Activated T-cell treated with anti-CD3 and anti-CD28 coated beads, Interleukin-2, amount 50 U/mL, for 24 hours (primary cell): ENCODE results near the gene CACNG3.
"Not testable (repeated sequence)": the region's sequence is repeated elsewhere in the genome, so short reads cannot be mapped to it uniquely, and the experiment has no call there.

Experiments used
- DNase-seq: peaks from one replicate; pipeline ENCODE4 v3.0.0-alpha.2; 2020
- H3K27ac Mint-ChIP-seq: 2 replicates; pipeline ENCODE4 v1.8.0; 2020; ENCODE audit warnings: mild to moderate bottlenecking, mixed read lengths
- H3K27me3 Mint-ChIP-seq: 2 replicates; pipeline ENCODE4 v1.8.0; 2020; ENCODE audit warnings: mixed read lengths
- H3K36me3 Mint-ChIP-seq: 2 replicates; pipeline ENCODE4 v1.8.0; 2020; ENCODE audit warnings: low read depth, mixed read lengths
- H3K4me1 Mint-ChIP-seq: 2 replicates; pipeline ENCODE4 v1.8.0; 2020; ENCODE audit warnings: low read depth, mixed read lengths
- H3K4me3 Mint-ChIP-seq: 2 replicates; pipeline ENCODE4 v1.8.0; 2020; ENCODE audit warnings: mild to moderate bottlenecking, moderate library complexity, mixed read lengths
- H3K9me3 Mint-ChIP-seq: 2 replicates; pipeline ENCODE4 v1.8.0; 2020; ENCODE audit warnings: mixed read lengths

The CACNG3 gene

DNA sequence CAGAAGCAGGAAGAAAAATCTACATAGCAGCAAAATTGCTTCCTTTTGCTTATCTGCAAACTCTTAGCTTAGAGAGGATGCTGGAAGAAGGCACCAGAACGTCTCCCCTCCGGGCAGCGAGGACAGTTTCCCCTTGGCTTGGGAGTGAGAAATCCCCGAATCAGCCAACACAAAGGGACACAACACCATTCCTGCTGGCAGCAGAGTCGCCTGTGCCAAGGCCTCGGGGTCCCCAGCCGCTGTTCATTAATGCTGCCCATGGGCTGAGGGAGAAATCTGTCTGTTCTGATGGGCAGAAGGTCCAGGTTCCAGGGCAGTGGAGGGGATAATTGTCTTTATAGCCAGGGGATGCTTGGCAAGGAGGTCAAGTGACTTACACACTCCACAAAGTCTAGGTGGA lies 38.0 kb downstream of the CACNG3 start:
- Mint-ChIP-seq H3K36me3 (no peaks in the 10 kb centered on the region), H3K4me3 (no peak overlapping the region), H3K27me3 (peaks cover 54% of the 10 kb centered on the region), H3K9me3 (no peaks in the 10 kb centered on the region), H3K4me1 (no peaks in the 10 kb centered on the region), H3K27ac (no peak overlapping the region)
- DNase-seq = no peak

GRCh38 chr16:24297375-24297774 lies 41.2 kb downstream of the CACNG3 start:
- Mint-ChIP-seq H3K27me3 (peaks cover 44% of the 10 kb centered on the region), H3K4me1 (no peaks in the 10 kb centered on the region), H3K4me3 (no peak overlapping the region), H3K9me3 (no peaks in the 10 kb centered on the region), H3K27ac (no peak overlapping the region), H3K36me3 (no peaks in the 10 kb centered on the region)
- no peak for DNase-seq

DNA sequence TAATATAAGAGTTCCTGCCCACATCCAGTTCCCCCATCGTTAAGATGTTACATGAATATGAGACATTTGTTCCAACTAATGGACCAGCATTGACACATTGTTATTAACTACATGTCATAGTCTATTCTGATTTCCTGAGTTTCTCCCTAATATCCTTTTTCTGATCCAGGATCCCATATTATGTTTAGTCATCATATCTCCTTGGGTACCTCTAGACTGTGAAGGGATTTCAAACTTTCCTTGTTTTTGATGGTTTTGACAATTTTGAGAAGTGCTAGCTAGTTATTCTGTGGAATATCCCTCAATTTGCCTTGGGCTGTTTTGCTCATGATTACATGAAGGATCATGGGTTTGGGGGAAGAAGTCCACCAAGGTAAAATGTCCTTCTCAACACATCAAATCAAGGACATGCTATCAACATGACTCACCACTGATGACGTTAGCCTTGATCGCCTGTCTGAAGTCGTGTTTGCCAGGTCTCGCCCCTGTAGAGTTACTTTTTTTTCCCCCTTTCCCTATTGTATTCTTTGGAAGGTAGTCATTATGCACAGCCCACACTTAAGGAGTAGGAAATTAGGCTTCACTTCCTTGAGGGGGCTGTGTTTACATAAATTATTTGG lies 42.5 kb downstream of the CACNG3 start:
- no peaks in the 10 kb centered on the region for H3K9me3 Mint-ChIP-seq
- no peak for DNase-seq
- H3K36me3 Mint-ChIP-seq = no peaks in the 10 kb centered on the region
- no peak overlapping the region for H3K27ac Mint-ChIP-seq
- H3K4me1 Mint-ChIP-seq = no peaks in the 10 kb centered on the region
- H3K4me3 Mint-ChIP-seq = no peak overlapping the region
- H3K27me3 Mint-ChIP-seq = peaks cover 34% of the 10 kb centered on the region

- not testable (repeated sequence) for H3K4me3 Mint-ChIP-seq, H3K9me3 Mint-ChIP-seq, DNase-seq, H3K36me3 Mint-ChIP-seq, H3K27ac Mint-ChIP-seq, H3K4me1 Mint-ChIP-seq
- H3K27me3 Mint-ChIP-seq = peaks cover 25% of the 10 kb centered on the region
Measured at GRCh38 chr16:24300750-24301149, 44.6 kb downstream of the CACNG3 start.

GRCh38 chr16:24302636-24303035 lies 46.5 kb downstream of the CACNG3 start:
- H3K4me3 Mint-ChIP-seq = no peak overlapping the region
- DNase-seq = no peak
- no peaks in the 10 kb centered on the region for H3K36me3 Mint-ChIP-seq
- H3K4me1 Mint-ChIP-seq = no peaks in the 10 kb centered on the region
- no peaks in the 10 kb centered on the region for H3K9me3 Mint-ChIP-seq
- H3K27ac Mint-ChIP-seq = no peak overlapping the region
- peaks cover 34% of the 10 kb centered on the region for H3K27me3 Mint-ChIP-seq

DNA sequence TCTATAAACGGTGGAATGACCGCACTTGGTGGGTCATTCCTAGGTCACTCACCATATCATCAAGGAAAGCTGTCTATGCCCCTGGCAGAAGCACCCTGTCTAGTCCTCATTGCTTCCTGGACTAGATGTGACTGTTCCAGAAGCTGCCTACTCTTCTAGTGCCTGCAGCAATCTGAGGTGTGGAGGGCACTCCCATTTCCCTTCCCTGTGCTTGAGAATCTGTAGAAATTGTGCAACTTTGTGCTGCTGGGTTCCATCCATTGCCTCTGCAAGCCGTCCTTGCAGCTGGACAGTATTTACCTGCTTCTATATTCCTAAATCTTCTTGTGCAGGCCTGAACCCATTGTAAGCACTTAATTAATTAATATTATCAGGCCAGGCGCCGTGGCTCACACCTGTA lies 52.1 kb downstream of the CACNG3 start:
- H3K4me1 Mint-ChIP-seq = no peaks in the 10 kb centered on the region
- no peaks in the 10 kb centered on the region for H3K9me3 Mint-ChIP-seq
- H3K36me3 Mint-ChIP-seq = no peaks in the 10 kb centered on the region
- no peak overlapping the region for H3K27ac Mint-ChIP-seq
- DNase-seq = no peak
- peaks cover 36% of the 10 kb centered on the region for H3K27me3 Mint-ChIP-seq
- no peak overlapping the region for H3K4me3 Mint-ChIP-seq

DNA sequence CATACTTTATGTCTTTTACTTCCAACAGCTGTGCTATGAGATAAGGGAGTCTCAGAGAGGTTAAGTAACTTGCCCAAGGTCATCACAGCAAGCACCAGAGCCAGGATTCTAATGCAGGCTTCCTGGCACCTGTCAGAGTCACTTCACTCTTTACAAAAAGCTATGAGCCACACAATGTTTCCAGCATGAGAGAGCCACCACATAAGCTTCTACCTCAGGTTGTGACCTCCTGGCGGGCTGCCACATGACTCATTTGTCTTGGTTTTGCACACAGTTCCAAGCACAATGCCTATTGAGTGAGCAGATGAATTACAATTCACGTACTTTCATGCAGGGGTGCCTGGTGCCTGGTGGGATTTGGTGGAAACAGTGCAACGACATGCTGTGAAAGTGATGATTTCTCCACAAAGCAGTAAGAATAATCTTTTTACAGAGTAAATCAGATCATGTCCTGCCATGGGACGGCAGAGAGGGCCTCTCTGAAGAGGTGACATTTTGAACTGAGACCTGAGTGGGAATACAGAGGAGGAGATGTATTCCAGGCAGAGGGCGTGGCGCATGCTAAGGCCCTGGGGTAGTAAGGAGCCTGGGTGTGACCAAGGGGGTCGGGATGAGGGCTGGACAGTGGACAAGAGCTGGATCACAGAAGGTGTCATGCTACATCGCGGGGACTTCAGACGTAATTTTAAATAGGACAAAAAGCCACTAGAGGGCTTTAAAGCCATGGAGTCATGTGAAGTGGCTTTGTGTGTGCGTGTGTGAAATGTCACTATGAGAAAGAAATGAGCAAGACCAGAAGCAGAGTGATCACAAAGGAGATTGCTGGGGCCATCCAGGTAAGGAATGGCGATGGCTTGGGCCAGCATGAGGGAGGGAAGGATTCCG lies 53.4 kb downstream of the CACNG3 start:
- DNase-seq = peak; percentile 32
- H3K4me1 Mint-ChIP-seq = no peaks in the 10 kb centered on the region
- H3K4me3 Mint-ChIP-seq = no peak overlapping the region
- no peak overlapping the region for H3K27ac Mint-ChIP-seq
- H3K9me3 Mint-ChIP-seq = no peaks in the 10 kb centered on the region
- no peaks in the 10 kb centered on the region for H3K36me3 Mint-ChIP-seq
- H3K27me3 Mint-ChIP-seq = peaks cover 36% of the 10 kb centered on the region

DNA sequence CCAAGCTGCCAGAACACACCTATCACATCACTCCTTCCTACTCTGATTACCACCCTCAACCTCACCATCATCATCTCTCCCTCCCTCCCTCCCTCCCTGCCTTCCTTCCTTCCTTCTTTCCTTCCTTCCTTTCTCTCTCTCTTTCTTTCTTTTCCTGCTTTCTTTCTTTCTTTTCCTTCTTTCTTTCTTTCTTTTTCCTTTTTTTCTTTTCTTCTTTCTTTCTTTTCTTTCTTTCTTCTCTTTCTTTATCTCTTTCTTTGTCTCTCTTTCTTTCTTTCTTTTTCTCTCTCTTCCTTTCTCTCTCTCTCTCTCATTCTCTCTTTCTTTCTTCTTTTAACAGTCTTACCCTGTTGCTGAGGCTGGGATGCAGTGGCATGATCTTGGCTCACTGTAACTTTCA lies 59.2 kb downstream of the CACNG3 start:
- Mint-ChIP-seq H3K9me3 (no peaks in the 10 kb centered on the region), H3K27ac (no peak overlapping the region), H3K36me3 (no peaks in the 10 kb centered on the region), H3K27me3 (peaks cover 38% of the 10 kb centered on the region), H3K4me1 (no peaks in the 10 kb centered on the region), H3K4me3 (no peak overlapping the region)
- no peak for DNase-seq

- Mint-ChIP-seq H3K27me3 (peaks cover 49% of the 10 kb centered on the region), H3K4me1 (no peaks in the 10 kb centered on the region), H3K27ac (no peak overlapping the region), H3K36me3 (no peaks in the 10 kb centered on the region), H3K4me3 (no peak overlapping the region), H3K9me3 (no peaks in the 10 kb centered on the region)
- DNase-seq = no peak
Measured at GRCh38 chr16:24318680-24319079, 62.5 kb downstream of the CACNG3 start.

GRCh38 chr16:24319126-24319814 lies 63.1 kb downstream of the CACNG3 start:
- Mint-ChIP-seq H3K36me3 (no peaks in the 10 kb centered on the region), H3K27me3 (peaks cover 50% of the 10 kb centered on the region), H3K4me3 (no peak overlapping the region), H3K27ac (no peak overlapping the region), H3K9me3 (no peaks in the 10 kb centered on the region), H3K4me1 (no peaks in the 10 kb centered on the region)
- DNase-seq = no peak

DNA sequence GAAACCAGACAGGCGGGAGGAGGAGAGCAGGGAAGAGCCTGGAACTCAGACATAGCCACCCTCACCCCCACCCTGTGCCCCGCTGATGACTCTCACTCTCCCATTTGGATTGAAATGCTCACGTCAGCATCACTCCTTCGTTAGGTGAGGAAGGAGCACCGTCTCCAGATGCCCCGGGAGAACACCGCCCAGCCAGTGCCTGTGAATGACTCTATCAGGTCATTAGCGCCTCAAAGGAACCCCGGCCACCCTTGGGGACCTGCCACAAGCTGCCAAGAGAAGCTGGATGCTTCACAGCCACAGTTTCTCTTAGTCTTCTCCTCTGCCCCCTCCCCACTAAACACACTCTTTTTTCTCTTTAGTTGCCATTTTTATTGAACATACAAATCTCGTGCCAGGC lies 66.0 kb downstream of the CACNG3 start:
- no peak for DNase-seq
- Mint-ChIP-seq H3K9me3 (no peaks in the 10 kb centered on the region), H3K4me3 (no peak overlapping the region), H3K27me3 (peaks cover 44% of the 10 kb centered on the region), H3K27ac (no peak overlapping the region), H3K36me3 (no peaks in the 10 kb centered on the region), H3K4me1 (no peaks in the 10 kb centered on the region)

DNA sequence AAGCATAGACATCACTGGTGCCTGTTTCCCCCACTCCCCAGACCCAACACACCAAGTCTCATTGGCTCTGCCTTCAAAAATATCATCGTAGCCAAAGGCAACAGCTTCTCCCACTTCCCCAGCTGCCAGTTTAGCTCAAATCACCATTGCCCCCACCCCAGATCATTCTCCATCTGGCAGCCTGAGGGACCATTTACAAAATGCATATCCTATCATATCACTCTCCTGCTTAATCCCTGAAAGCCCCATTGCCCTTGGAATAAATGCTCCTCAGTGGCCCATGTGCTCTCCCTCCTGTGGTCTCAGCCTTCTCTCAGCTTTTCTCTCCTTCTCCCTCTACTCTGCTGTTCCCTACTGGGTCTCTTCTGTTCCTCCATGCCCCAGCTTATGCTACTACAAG lies 68.3 kb downstream of the CACNG3 start:
- H3K27me3 Mint-ChIP-seq = peaks cover 35% of the 10 kb centered on the region
- no peak overlapping the region for H3K4me3 Mint-ChIP-seq
- H3K36me3 Mint-ChIP-seq = no peaks in the 10 kb centered on the region
- H3K9me3 Mint-ChIP-seq = no peaks in the 10 kb centered on the region
- no peak overlapping the region for H3K27ac Mint-ChIP-seq
- no peaks in the 10 kb centered on the region for H3K4me1 Mint-ChIP-seq
- no peak for DNase-seq

- Mint-ChIP-seq H3K9me3 (no peaks in the 10 kb centered on the region), H3K27ac (no peak overlapping the region), H3K4me3 (no peak overlapping the region), H3K27me3 (peaks cover 13% of the 10 kb centered on the region), H3K4me1 (no peaks in the 10 kb centered on the region), H3K36me3 (no peaks in the 10 kb centered on the region)
- no peak for DNase-seq
Measured at GRCh38 chr16:24328835-24329452, 72.8 kb downstream of the CACNG3 start.

DNA sequence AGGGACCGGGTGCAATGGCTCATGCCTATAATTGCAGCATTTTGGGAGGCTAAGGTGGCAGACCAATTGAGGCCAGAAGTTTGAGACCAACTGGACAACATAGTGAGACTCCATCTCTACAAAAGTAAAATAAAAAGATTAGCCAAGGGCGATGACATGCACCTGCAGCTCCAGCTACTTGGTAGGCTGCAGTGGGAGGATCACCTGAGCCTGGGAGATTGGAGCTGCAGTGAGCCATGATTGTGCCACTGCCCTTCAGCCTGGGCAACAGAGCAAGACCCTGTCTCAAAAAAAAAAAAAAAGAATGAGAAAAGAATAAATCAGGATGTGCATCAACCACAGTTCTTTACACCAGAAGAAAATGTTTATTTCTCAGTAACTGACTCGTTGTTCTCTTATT lies 76.0 kb downstream of the CACNG3 start:
- H3K36me3 Mint-ChIP-seq = no peaks in the 10 kb centered on the region

More for the DNA sequence above, 76.0 kb downstream of the CACNG3 start:
- H3K27me3 Mint-ChIP-seq = no peaks in the 10 kb centered on the region
- H3K4me3 Mint-ChIP-seq = no peak overlapping the region
- no peak for DNase-seq
- H3K27ac Mint-ChIP-seq = no peak overlapping the region
- peaks cover 2% of the 10 kb centered on the region for H3K9me3 Mint-ChIP-seq
- no peaks in the 10 kb centered on the region for H3K4me1 Mint-ChIP-seq
